Liver (tissue), 9 donors: ENCODE measurements around the gene PCDH9. TPM values are rescaled to one million over a fixed set of nuclear protein-coding genes. Genes with fewer than 3 reads are reported as not detected.

Source experiments
- DNase-seq: peaks from one replicate; pipeline ENCODE4 v3.0.0-alpha.2; 2017; ENCODE audit warnings: low spot score
- H3K27ac ChIP-seq, 2 donors: one replicate each; pipeline ENCODE4 v1.7.0; 2013; ENCODE audit warnings: inconsistent platforms in 2 of 2, low read length in 2 of 2, control low read depth in 1 of 2, low read depth in 1 of 2, mild to moderate bottlenecking in 1 of 2
- H3K27me3 ChIP-seq, 4 donors: one replicate each; pipeline versions ENCODE4 v1.6.1 to v1.7.0; 2013; ENCODE audit warnings: low read length in 3 of 4, inconsistent platforms in 1 of 4, mild to moderate bottlenecking in 1 of 4, moderate library complexity in 1 of 4; ENCODE audit not compliant: control insufficient read depth in 4 of 4, insufficient read depth in 4 of 4
- H3K36me3 ChIP-seq, 4 donors: one replicate each; pipeline versions ENCODE4 v1.6.1 to v1.7.0; 2013; ENCODE audit warnings: low read length in 3 of 4, mild to moderate bottlenecking in 3 of 4, low read depth in 1 of 4, moderate library complexity in 1 of 4; ENCODE audit not compliant: control insufficient read depth in 4 of 4, insufficient read depth in 3 of 4
- H3K4me1 ChIP-seq, 4 donors: one replicate each; pipeline versions ENCODE4 v1.6.1 to v1.7.0; 2013; ENCODE audit warnings: low read length in 3 of 4, mild to moderate bottlenecking in 3 of 4, moderate library complexity in 1 of 4; ENCODE audit not compliant: control insufficient read depth in 4 of 4, insufficient read depth in 4 of 4
- H3K4me3 ChIP-seq, 3 donors: one replicate each; pipeline versions ENCODE4 v1.6.1 to v1.7.0; 2013; ENCODE audit warnings: low read length in 3 of 3, control low read depth in 1 of 3, low read depth in 1 of 3, mild to moderate bottlenecking in 1 of 3
- H3K9ac ChIP-seq, 2 donors: one replicate each; pipeline ENCODE4 v1.7.0; 2013; ENCODE audit warnings: low read length in 2 of 2, mild to moderate bottlenecking in 2 of 2, moderate library complexity in 2 of 2, control low read depth in 1 of 2, low read depth in 1 of 2
- H3K9me3 ChIP-seq, 4 donors: one replicate each; pipeline versions ENCODE4 v1.6.1 to v1.7.0; 2013; ENCODE audit warnings: low read length in 3 of 4; ENCODE audit not compliant: control insufficient read depth in 4 of 4
- ATF3 ChIP-seq: IDR thresholded peaks from 2 replicates; pipeline ENCODE4 v1.6.1; 2016; ENCODE audit warnings: antibody characterized with exemption
- CTCF ChIP-seq: fragments of 150-350 bp; IDR thresholded peaks from 2 replicates; pipeline ENCODE4 v1.5.1; 2017; ENCODE audit warnings: improper control_type of control experiment, low read depth, low read length; ENCODE audit not compliant: missing input control
- EGR1 ChIP-seq, 2 donors: IDR thresholded peaks; 2 replicates each; pipeline ENCODE4 v1.6.1; 2016 to 2018; ENCODE audit warnings: antibody characterized with exemption in 2 of 2, low read depth in 2 of 2
- FOXA1 ChIP-seq: IDR thresholded peaks from 2 replicates; pipeline ENCODE4 v1.6.1; 2016; ENCODE audit warnings: antibody characterized with exemption
- FOXA2 ChIP-seq: IDR thresholded peaks from 2 replicates; pipeline ENCODE4 v1.6.1; 2016; ENCODE audit warnings: antibody characterized with exemption
- GABPA ChIP-seq, 2 donors: IDR thresholded peaks in 1 of 2; conservative IDR thresholded peaks in 1 of 2; 2 replicates each; pipeline ENCODE4 v1.6.1; 2016; ENCODE audit warnings: antibody characterized with exemption in 2 of 2, mild to moderate bottlenecking in 1 of 2, moderate library complexity in 1 of 2
- HNF4A ChIP-seq, 2 donors: conservative IDR thresholded peaks; 2 replicates each; pipeline ENCODE4 v1.6.1; 2016; ENCODE audit warnings: antibody characterized with exemption in 2 of 2, mild to moderate bottlenecking in 2 of 2
- HNF4G ChIP-seq: IDR thresholded peaks from 2 replicates; pipeline ENCODE4 v1.6.1; 2016; ENCODE audit warnings: antibody characterized with exemption
- JUND ChIP-seq, 2 donors: IDR thresholded peaks; 2 replicates each; pipeline ENCODE4 v1.6.1; 2016; ENCODE audit warnings: antibody characterized with exemption in 2 of 2
- NR2F2 ChIP-seq: IDR thresholded peaks from 2 replicates; pipeline ENCODE4 v1.6.1; 2016; ENCODE audit warnings: antibody characterized with exemption
- RAD21 ChIP-seq, 2 donors: IDR thresholded peaks; 2 replicates each; pipeline ENCODE4 v1.6.1; 2016; ENCODE audit warnings: antibody characterized with exemption in 2 of 2, mild to moderate bottlenecking in 2 of 2
- RXRA ChIP-seq, 2 donors: IDR thresholded peaks; 2 replicates each; pipeline ENCODE4 v1.6.1; 2017 to 2018; ENCODE audit warnings: antibody characterized with exemption in 2 of 2, mild to moderate bottlenecking in 1 of 2
- SP1 ChIP-seq: IDR thresholded peaks from 2 replicates; pipeline ENCODE4 v1.6.1; 2018; ENCODE audit warnings: antibody characterized with exemption, mild to moderate bottlenecking
- TAF1 ChIP-seq: conservative IDR thresholded peaks from 2 replicates; pipeline ENCODE4 v1.6.1; 2016; ENCODE audit warnings: antibody characterized with exemption, mild to moderate bottlenecking
- YY1 ChIP-seq: IDR thresholded peaks from 2 replicates; pipeline ENCODE4 v1.6.1; 2016; ENCODE audit warnings: antibody characterized with exemption, mild to moderate bottlenecking
- WGBS: extraction: QIAGEN DNeasy Blood & Tissue Kit; methylation state at CpG from one replicate; pipeline ENCODE4 v1.1.7; 2013; 5-methylcytosine and 5-hydroxymethylcytosine counted together
- polyA plus RNA-seq, 2 donors: library from polyadenylated mRNA; stranded (reverse) in 1 of 2; unstranded in 1 of 2; fragments of 200-250 nt in 1 of 2; fragments of >200 nt in 1 of 2; fragmentation: Nextera tagmentation in 1 of 2; extraction: Ambion mirVana in 1 of 2; gene quantifications; one replicate each; pipeline versions ENCODE4 v1.2.1 to v1.2.3, GENCODE V29; 2013 to 2015
- total RNA-seq, 2 donors: library from RNA; depleted of rRNA; stranded (reverse); fragments of >200 nt; gene quantifications; one replicate each; pipeline ENCODE4 v1.2.3, GENCODE V29; 2014
- TF ChIP-seq, protein P1 (sequence below): IDR thresholded peaks from 2 replicates; pipeline ENCODE4 v1.6.1; 2016; ENCODE audit warnings: antibody characterized with exemption, mild to moderate bottlenecking
- TF ChIP-seq, protein P2 (sequence below): IDR thresholded peaks from 2 replicates; pipeline ENCODE4 v1.6.1; 2016; ENCODE audit warnings: antibody characterized with exemption
- TF ChIP-seq, protein P3 (sequence below): IDR thresholded peaks from 2 replicates; pipeline ENCODE4 v1.6.1; 2016; ENCODE audit warnings: antibody characterized with exemption
- donor health status: healthy.
- donor health status: healthy.
- donor health status: healthy.
- donor health status: healthy.
- donor health status: healthy.

PCDH9 gene
- total and polyA plus RNA-seq, 4 donors, result 0.90 to 4.0 (median 2.2) TPM

- Histone ChIP-seq H3K9ac (no peak overlapping the region), H3K4me3 (no peak overlapping the region), H3K4me1 (no peaks in the 10 kb centered on the region), H3K36me3 (no peaks in the 10 kb centered on the region), H3K9me3 (no peaks in the 10 kb centered on the region), H3K27me3 (peaks cover 0 to 3% (median 0%) of the 10 kb centered on the region in 4 donors), H3K27ac (no peak overlapping the region)
- no peak for DNase-seq
- TF ChIP-seq GABPA (IDR thresholded peaks at IDR 0.05 in 1 of 2, conservative IDR thresholded peaks at IDR 0.05 in 1 of 2) (no peak), NR2F2 (no peak), EGR1 (IDR thresholded peaks at IDR 0.05; ENCODE audit: low read depth in 2 of 2) (no peak), HNF4G (no peak), RXRA (IDR thresholded peaks at IDR 0.05) (no peak), JUND (IDR thresholded peaks at IDR 0.05) (no peak), TAF1 (no peak), SP1 (no peak), YY1 (no peak)
- TF ChIP-seq, protein P1, sequence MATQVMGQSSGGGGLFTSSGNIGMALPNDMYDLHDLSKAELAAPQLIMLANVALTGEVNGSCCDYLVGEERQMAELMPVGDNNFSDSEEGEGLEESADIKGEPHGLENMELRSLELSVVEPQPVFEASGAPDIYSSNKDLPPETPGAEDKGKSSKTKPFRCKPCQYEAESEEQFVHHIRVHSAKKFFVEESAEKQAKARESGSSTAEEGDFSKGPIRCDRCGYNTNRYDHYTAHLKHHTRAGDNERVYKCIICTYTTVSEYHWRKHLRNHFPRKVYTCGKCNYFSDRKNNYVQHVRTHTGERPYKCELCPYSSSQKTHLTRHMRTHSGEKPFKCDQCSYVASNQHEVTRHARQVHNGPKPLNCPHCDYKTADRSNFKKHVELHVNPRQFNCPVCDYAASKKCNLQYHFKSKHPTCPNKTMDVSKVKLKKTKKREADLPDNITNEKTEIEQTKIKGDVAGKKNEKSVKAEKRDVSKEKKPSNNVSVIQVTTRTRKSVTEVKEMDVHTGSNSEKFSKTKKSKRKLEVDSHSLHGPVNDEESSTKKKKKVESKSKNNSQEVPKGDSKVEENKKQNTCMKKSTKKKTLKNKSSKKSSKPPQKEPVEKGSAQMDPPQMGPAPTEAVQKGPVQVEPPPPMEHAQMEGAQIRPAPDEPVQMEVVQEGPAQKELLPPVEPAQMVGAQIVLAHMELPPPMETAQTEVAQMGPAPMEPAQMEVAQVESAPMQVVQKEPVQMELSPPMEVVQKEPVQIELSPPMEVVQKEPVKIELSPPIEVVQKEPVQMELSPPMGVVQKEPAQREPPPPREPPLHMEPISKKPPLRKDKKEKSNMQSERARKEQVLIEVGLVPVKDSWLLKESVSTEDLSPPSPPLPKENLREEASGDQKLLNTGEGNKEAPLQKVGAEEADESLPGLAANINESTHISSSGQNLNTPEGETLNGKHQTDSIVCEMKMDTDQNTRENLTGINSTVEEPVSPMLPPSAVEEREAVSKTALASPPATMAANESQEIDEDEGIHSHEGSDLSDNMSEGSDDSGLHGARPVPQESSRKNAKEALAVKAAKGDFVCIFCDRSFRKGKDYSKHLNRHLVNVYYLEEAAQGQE, result no peak
- 93% methylated on average over 6 of the region's 6 CpGs for WGBS
Observed at GRCh38 chr13:66612983-66613382, 617.2 kb downstream of the PCDH9 start.

DNA sequence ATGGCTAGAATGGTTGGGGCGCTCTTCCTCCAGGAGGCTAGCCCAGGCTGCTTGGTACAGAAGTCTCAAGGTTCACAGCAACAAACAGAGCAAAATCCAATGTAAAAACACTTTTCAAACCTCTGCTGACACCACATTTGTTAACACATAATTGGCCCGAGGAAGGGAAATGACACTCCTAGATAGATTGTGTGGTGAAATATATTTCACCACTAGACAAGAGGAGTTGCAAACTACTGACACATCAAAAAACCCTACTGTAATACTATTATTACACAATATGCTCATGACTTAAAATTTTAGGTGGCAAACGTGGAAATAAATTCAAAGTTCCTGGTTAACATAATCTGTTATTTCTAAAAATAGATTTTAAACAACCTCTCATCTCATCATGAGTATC lies 643.6 kb downstream of the PCDH9 start:
- Histone ChIP-seq H3K4me1 (no peaks in the 10 kb centered on the region), H3K9ac (no peak overlapping the region), H3K36me3 (no peaks in the 10 kb centered on the region), H3K27ac (no peak overlapping the region), H3K4me3 (no peak overlapping the region), H3K27me3 (no peaks in the 10 kb centered on the region), H3K9me3 (no peaks in the 10 kb centered on the region)
- no peak for DNase-seq
- TF ChIP-seq NR2F2, result no peak
- WGBS, result 51% methylated on average over 3 of the region's 3 CpGs

GRCh38 chr13:66585669-66586203 lies 644.4 kb downstream of the PCDH9 start:
- Histone ChIP-seq H3K27me3 (no peaks in the 10 kb centered on the region), H3K9me3 (no peaks in the 10 kb centered on the region), H3K9ac (no peak overlapping the region), H3K36me3 (no peaks in the 10 kb centered on the region), H3K27ac (no peak overlapping the region), H3K4me1 (no peaks in the 10 kb centered on the region), H3K4me3 (no peak overlapping the region)
- no peak for DNase-seq
- WGBS, result 82% methylated on average over 1 of the region's 1 CpG
- no peak for TF ChIP-seq SP1
- TF ChIP-seq FOXA2, result no peak
- TF ChIP-seq, protein P2, sequence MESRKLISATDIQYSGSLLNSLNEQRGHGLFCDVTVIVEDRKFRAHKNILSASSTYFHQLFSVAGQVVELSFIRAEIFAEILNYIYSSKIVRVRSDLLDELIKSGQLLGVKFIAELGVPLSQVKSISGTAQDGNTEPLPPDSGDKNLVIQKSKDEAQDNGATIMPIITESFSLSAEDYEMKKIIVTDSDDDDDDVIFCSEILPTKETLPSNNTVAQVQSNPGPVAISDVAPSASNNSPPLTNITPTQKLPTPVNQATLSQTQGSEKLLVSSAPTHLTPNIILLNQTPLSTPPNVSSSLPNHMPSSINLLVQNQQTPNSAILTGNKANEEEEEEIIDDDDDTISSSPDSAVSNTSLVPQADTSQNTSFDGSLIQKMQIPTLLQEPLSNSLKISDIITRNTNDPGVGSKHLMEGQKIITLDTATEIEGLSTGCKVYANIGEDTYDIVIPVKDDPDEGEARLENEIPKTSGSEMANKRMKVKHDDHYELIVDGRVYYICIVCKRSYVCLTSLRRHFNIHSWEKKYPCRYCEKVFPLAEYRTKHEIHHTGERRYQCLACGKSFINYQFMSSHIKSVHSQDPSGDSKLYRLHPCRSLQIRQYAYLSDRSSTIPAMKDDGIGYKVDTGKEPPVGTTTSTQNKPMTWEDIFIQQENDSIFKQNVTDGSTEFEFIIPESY, result no peak
- no peak for TF ChIP-seq RAD21 (IDR thresholded peaks at IDR 0.05)
- TF ChIP-seq, protein P3, sequence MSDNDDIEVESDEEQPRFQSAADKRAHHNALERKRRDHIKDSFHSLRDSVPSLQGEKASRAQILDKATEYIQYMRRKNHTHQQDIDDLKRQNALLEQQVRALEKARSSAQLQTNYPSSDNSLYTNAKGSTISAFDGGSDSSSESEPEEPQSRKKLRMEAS, result no peak
- TF ChIP-seq CTCF, result no peak
- no peak for TF ChIP-seq ATF3
- no peak for TF ChIP-seq HNF4A (conservative IDR thresholded peaks at IDR 0.05)
- TF ChIP-seq EGR1 (IDR thresholded peaks at IDR 0.05; ENCODE audit: low read depth in 2 of 2), result no peak
- no peak for TF ChIP-seq HNF4G
- TF ChIP-seq TAF1, result no peak
- TF ChIP-seq JUND (IDR thresholded peaks at IDR 0.05), result no peak
- TF ChIP-seq FOXA1, result no peak
- TF ChIP-seq YY1, result no peak
- TF ChIP-seq RXRA (IDR thresholded peaks at IDR 0.05), result no peak
- no peak for TF ChIP-seq NR2F2
